OCI-LY3 (cell line): Measurements from ENCODE around the gene ASMTL.
"Not testable (repeated sequence)": the region's sequence is repeated elsewhere in the genome, so short reads cannot be mapped to it uniquely, and the experiment has no call there.

Experiments
- H2AFZ ChIP-seq: fragments of 200-600, 300-600 bp; shearing (Covaris generic); 2 replicates; pipeline ENCODE4 v1.6.0; 2014; ENCODE audit warnings: antibody characterized with exemption, low read depth, low read length
- H3K27ac ChIP-seq: fragments of 200-600, 300-600 bp; sonication (generic); 2 replicates; pipeline ENCODE4 v1.5.1; 2014; ENCODE audit warnings: mild to moderate bottlenecking, low read length, moderate library complexity, mixed read lengths
- H3K27me3 ChIP-seq: fragments of 200-600, 300-600 bp; sonication (generic); 2 replicates; pipeline ENCODE4 v1.6.1; 2014; ENCODE audit warnings: low read depth, low read length, mixed read lengths
- H3K36me3 ChIP-seq: fragments of 200-600, 300-600 bp; sonication (generic); replicated peaks from 2 replicates; pipeline ENCODE3; 2014; ENCODE audit warnings: low read depth, low read length, mixed read lengths
- H3K4me1 ChIP-seq: fragments of 300-600, 200-600 bp; sonication (generic); 2 replicates; pipeline ENCODE4 v1.6.1; 2014; ENCODE audit warnings: low read length, mixed read lengths
- H3K4me2 ChIP-seq: fragments of 200-600, 300-600 bp; sonication (generic); 2 replicates; pipeline ENCODE4 v1.6.1; 2014; ENCODE audit warnings: low read length, mixed read lengths
- H3K4me3 ChIP-seq: fragments of 300-600, 200-600 bp; sonication (generic); 2 replicates; pipeline ENCODE4 v1.5.1; 2014; ENCODE audit warnings: antibody characterized with exemption, mild to moderate bottlenecking, low read length, moderate library complexity
- H3K79me2 ChIP-seq: fragments of 300-600, 200-600 bp; shearing (Covaris generic); 2 replicates; pipeline ENCODE4 v1.6.1; 2014; ENCODE audit warnings: mild to moderate bottlenecking, low read length, mixed read lengths
- H3K9ac ChIP-seq: fragments of 300-600, 200-600 bp; shearing (Covaris generic); 2 replicates; pipeline ENCODE4 v1.6.0; 2014; ENCODE audit warnings: mild to moderate bottlenecking, low read length, moderate library complexity
- H3K9me3 ChIP-seq: fragments of 200-600, 300-600 bp; shearing (Covaris generic); 2 replicates; pipeline ENCODE4 v1.6.1; 2014; ENCODE audit warnings: low read length, mixed read lengths; ENCODE audit not compliant: insufficient read depth
- H4K20me1 ChIP-seq: fragments of 200-600, 300-600 bp; sonication (generic); 2 replicates; pipeline ENCODE4 v1.6.1; 2016; ENCODE audit warnings: low read length, mixed read lengths; ENCODE audit not compliant: insufficient read depth
- EZH2phosphoT487 ChIP-seq: fragments of 200-600 bp; shearing (Covaris generic); IDR thresholded peaks from 2 replicates; pipeline ENCODE4 v1.6.1; 2018; ENCODE audit warnings: antibody characterized with exemption, mixed run types, low read depth
- TF ChIP-seq, protein P1 (sequence below): fragments of 200-600, 300-600 bp; sonication (generic); IDR thresholded peaks from 2 replicates; pipeline ENCODE4 v1.5.1; 2014; ENCODE audit warnings: antibody characterized with exemption, low read length, low read depth

ASMTL gene

DNA sequence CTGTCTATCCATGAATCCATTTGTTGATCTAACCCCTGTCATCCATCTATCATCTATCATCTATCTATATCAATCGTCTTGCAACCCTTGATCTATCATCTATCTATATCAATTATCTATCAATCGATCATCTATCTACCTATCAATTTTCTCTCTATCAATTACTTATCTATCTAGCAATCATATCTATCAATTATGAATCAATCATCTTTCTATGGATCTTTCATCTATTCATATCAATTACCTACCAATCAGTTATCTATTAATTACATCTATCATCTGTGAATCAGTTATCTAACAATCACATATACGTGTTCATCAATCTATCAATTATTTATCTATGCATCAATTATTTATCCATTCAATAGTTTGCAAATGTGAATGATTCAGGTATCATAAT is 24.5 kb upstream of the ASMTL start:
- peaks cover 17% of the 10 kb centered on the region; the same call in 1 of the 2 replicates for H3K79me2 ChIP-seq
- peaks cover 44% of the 10 kb centered on the region for H3K4me1 ChIP-seq
- no peak for TF ChIP-seq EZH2phosphoT487
- TF ChIP-seq, protein P1, sequence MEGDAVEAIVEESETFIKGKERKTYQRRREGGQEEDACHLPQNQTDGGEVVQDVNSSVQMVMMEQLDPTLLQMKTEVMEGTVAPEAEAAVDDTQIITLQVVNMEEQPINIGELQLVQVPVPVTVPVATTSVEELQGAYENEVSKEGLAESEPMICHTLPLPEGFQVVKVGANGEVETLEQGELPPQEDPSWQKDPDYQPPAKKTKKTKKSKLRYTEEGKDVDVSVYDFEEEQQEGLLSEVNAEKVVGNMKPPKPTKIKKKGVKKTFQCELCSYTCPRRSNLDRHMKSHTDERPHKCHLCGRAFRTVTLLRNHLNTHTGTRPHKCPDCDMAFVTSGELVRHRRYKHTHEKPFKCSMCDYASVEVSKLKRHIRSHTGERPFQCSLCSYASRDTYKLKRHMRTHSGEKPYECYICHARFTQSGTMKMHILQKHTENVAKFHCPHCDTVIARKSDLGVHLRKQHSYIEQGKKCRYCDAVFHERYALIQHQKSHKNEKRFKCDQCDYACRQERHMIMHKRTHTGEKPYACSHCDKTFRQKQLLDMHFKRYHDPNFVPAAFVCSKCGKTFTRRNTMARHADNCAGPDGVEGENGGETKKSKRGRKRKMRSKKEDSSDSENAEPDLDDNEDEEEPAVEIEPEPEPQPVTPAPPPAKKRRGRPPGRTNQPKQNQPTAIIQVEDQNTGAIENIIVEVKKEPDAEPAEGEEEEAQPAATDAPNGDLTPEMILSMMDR: no peak
- peaks cover 15% of the 10 kb centered on the region; the same call in 1 of the 2 replicates for H4K20me1 ChIP-seq
- no peak overlapping the region for H3K9ac ChIP-seq
- H3K27me3 ChIP-seq: no peaks in the 10 kb centered on the region
- no peak overlapping the region for H2AFZ ChIP-seq
- H3K4me2 ChIP-seq: no peak overlapping the region
- no peak overlapping the region for H3K4me3 ChIP-seq
- H3K9me3 ChIP-seq: peaks cover 7% of the 10 kb centered on the region; the same call in 1 of the 2 replicates
- H3K27ac ChIP-seq: no peak overlapping the region
- H3K36me3 ChIP-seq: peaks cover 47% of the 10 kb centered on the region

DNA sequence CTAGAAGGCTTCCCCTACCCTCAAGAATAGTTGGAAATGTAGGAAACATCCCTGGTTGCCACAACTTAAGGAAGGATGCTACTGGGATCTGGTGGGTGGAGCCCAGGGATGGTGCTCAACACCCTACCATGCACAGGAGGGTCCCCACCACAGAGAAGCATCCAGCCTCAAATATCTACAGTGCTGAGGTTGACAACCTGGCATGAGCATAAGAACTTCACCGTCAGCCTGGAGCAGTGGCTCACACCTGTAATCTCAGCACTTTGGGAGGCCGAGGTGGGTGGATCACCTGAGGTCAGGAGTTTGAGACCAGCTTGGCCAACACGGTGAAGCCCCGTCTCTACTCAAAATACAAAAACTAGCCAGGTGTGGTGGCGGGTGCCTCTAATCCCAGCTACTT is 24.0 kb upstream of the ASMTL start:
- Histone ChIP-seq H3K9ac (no peak overlapping the region), H3K79me2 (peaks cover 21% of the 10 kb centered on the region; the same call in 1 of the 2 replicates), H3K9me3 (peaks cover 7% of the 10 kb centered on the region; the same call in 1 of the 2 replicates), H3K36me3 (peaks cover 52% of the 10 kb centered on the region), H2AFZ (no peak overlapping the region), H4K20me1 (peaks cover 19% of the 10 kb centered on the region; the same call in 1 of the 2 replicates), H3K4me2 (no peak overlapping the region), H3K27ac (no peak overlapping the region), H3K27me3 (no peaks in the 10 kb centered on the region), H3K4me3 (no peak overlapping the region), H3K4me1 (peaks cover 44% of the 10 kb centered on the region)
- TF ChIP-seq, protein P1: no peak
- no peak for TF ChIP-seq EZH2phosphoT487

DNA sequence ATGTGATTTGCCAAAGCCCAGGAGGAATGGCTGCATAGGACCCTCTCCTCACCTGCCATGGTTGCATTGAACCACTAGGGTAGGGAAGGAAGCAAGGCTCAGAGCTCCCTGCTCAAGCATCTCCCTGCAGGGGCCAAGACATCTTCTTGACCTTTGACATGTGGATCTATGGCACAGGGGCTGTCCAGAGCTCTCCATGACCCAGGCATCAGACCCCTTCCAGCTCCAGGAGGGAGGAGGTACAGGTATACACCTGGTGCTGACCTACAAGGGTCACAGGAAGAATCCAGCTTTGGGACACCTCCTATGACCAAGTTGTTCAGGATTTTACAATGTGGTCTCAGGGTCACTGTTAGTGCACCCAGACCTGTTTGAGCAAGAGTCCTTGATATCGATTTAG is 23.2 kb upstream of the ASMTL start:
- Histone ChIP-seq H4K20me1 (peaks cover 23% of the 10 kb centered on the region; the same call in 1 of the 2 replicates), H3K9me3 (peaks cover 7% of the 10 kb centered on the region; the same call in 1 of the 2 replicates), H2AFZ (no peak overlapping the region), H3K79me2 (peaks cover 24% of the 10 kb centered on the region; the same call in 1 of the 2 replicates), H3K36me3 (peaks cover 55% of the 10 kb centered on the region), H3K4me3 (no peak overlapping the region), H3K27ac (no peak overlapping the region), H3K9ac (no peak overlapping the region), H3K4me2 (no peak overlapping the region), H3K4me1 (peaks cover 41% of the 10 kb centered on the region), H3K27me3 (no peaks in the 10 kb centered on the region)
- TF ChIP-seq, protein P1: no peak

DNA sequence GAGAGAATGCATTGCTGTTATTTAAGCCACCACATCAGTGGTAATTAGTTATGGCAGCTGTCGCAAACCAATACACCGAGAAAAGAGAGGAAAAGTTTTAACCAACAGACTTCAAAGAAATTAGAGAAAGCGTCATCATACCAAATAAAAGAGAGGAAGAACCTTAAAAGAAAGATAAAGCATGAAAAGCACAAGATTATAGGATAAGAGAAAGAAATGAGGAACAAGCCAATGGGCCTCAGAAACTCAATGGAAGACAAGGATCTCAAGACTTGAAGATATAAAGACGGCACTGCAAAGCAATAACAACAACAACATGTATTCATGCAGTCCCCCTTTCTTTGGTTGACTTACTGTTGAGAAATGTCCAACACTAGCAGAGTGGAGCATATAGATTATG is 22.8 kb upstream of the ASMTL start:
- H2AFZ ChIP-seq: no peak overlapping the region
- TF ChIP-seq EZH2phosphoT487: no peak
- TF ChIP-seq, protein P1: no peak
- no peaks in the 10 kb centered on the region for H3K27me3 ChIP-seq
- H4K20me1 ChIP-seq: peaks cover 23% of the 10 kb centered on the region; the same call in 1 of the 2 replicates
- no peak overlapping the region for H3K4me2 ChIP-seq
- peaks cover 7% of the 10 kb centered on the region; the same call in 1 of the 2 replicates for H3K9me3 ChIP-seq
- no peak overlapping the region for H3K4me3 ChIP-seq
- H3K9ac ChIP-seq: no peak overlapping the region
- H3K4me1 ChIP-seq: peaks cover 41% of the 10 kb centered on the region
- H3K79me2 ChIP-seq: peaks cover 24% of the 10 kb centered on the region; the same call in 1 of the 2 replicates
- no peak overlapping the region for H3K27ac ChIP-seq
- H3K36me3 ChIP-seq: peaks cover 57% of the 10 kb centered on the region

DNA sequence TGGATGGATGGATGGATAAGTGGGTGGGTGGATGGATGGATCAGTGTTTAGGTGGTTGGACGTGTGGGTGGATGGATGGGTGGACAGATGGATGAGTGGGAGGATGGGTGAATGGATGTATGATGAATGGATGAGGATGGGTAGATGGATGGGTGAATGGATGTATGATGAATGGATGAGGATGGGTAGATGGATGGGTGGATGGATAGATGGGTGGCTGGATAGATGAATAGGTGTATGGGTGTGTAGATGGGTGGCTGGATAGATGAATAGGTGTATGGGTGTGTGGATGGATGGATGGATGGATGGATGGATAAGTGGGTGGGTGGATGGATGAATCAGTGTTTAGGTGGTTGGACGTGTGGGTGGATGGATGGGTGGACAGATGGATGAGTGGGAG is 21.9 kb upstream of the ASMTL start:
- Histone ChIP-seq H4K20me1 (peaks cover 23% of the 10 kb centered on the region; the same call in 1 of the 2 replicates), H3K4me1 (peaks cover 41% of the 10 kb centered on the region), H3K79me2 (peaks cover 19% of the 10 kb centered on the region), H3K36me3 (peaks cover 52% of the 10 kb centered on the region)
- not testable (repeated sequence) for H3K4me3 ChIP-seq, H3K27ac ChIP-seq, H3K27me3 ChIP-seq, H3K9me3 ChIP-seq, H3K4me2 ChIP-seq, H3K9ac ChIP-seq, H2AFZ ChIP-seq
